C4-2B (cell line): ENCODE results near the gene ZNF564.
"Not testable (repeated sequence)": the region's sequence is repeated elsewhere in the genome, so short reads cannot be mapped to it uniquely, and the experiment has no call there.

Source experiments
- ZFX ChIP-seq: fragments of 450-650 bp; IDR thresholded peaks from 2 replicates; pipeline ENCODE4 v1.6.1; 2017
- TF ChIP-seq, protein P1 (sequence below): fragments of 450-650 bp; conservative IDR thresholded peaks from 2 replicates; pipeline ENCODE4 v1.5.1; 2017; ENCODE audit warnings: mild to moderate bottlenecking

DNA sequence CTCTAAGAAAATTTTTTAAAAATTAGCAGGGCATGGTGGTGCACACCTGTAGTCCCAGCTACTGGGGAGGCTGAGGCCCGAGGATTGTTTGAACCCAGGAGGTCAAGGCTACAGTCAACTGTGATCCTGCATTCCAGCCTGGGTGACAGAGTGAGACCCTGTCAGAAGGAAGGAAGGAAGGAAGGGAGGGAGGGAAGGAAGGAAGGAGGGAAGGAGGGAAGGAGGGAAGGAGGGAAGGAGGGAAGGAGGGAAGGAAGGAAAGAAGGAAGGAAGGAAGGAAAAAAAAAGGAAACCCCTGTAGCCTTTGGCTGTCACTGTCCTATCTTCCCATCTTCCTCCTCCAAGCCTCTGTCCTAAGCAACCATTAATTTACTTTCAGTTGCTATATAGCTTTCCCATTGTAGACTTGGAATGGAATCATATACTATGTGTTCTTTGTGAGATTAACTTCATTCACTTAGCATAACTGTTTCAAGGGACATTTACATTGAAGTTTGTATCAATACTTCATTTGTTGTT is 65.0 kb downstream of the ZNF564 start:
- TF ChIP-seq, protein P1, sequence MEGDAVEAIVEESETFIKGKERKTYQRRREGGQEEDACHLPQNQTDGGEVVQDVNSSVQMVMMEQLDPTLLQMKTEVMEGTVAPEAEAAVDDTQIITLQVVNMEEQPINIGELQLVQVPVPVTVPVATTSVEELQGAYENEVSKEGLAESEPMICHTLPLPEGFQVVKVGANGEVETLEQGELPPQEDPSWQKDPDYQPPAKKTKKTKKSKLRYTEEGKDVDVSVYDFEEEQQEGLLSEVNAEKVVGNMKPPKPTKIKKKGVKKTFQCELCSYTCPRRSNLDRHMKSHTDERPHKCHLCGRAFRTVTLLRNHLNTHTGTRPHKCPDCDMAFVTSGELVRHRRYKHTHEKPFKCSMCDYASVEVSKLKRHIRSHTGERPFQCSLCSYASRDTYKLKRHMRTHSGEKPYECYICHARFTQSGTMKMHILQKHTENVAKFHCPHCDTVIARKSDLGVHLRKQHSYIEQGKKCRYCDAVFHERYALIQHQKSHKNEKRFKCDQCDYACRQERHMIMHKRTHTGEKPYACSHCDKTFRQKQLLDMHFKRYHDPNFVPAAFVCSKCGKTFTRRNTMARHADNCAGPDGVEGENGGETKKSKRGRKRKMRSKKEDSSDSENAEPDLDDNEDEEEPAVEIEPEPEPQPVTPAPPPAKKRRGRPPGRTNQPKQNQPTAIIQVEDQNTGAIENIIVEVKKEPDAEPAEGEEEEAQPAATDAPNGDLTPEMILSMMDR = not testable (repeated sequence)
- not testable (repeated sequence) for TF ChIP-seq ZFX
